GM19452 (cell line): Measurements from ENCODE around the gene PCSK4.
"Not testable (repeated sequence)": the region's sequence is repeated elsewhere in the genome, so short reads cannot be mapped to it uniquely, and the experiment has no call there.

Experiments used
- ATAC-seq: cut with Tn5 transposase; IDR thresholded peaks from one replicate; pipeline ENCODE4 v1.9.1; 2021; ENCODE audit not compliant: unreplicated experiment

PCSK4 gene

GRCh38 chr19:1522838-1523237 is 32.7 kb upstream of the PCSK4 start:
- no peak for ATAC-seq

- no peak for ATAC-seq
Observed at GRCh38 chr19:1522061-1522460, 31.9 kb upstream of the PCSK4 start.

GRCh38 chr19:1521636-1522035 is 31.5 kb upstream of the PCSK4 start:
- no peak for ATAC-seq

GRCh38 chr19:1520203-1520780 is 30.1 kb upstream of the PCSK4 start:
- no peak for ATAC-seq

- not testable (repeated sequence) for ATAC-seq
Observed at GRCh38 chr19:1519802-1520201, 29.7 kb upstream of the PCSK4 start.

- ATAC-seq, result no peak
Observed at GRCh38 chr19:1518471-1518870, 28.3 kb upstream of the PCSK4 start.

- ATAC-seq, result no peak
Observed at GRCh38 chr19:1516395-1516753, 26.2 kb upstream of the PCSK4 start.

GRCh38 chr19:1514986-1515721 is 25.0 kb upstream of the PCSK4 start:
- no peak for ATAC-seq

- no peak for ATAC-seq
Observed at GRCh38 chr19:1514295-1514661, 24.1 kb upstream of the PCSK4 start.

- no peak for ATAC-seq
Observed at GRCh38 chr19:1513499-1514294, 23.5 kb upstream of the PCSK4 start.

- no peak for ATAC-seq
Observed at GRCh38 chr19:1512671-1513498, 22.7 kb upstream of the PCSK4 start, which contains the start of gene ADAMTSL5. Gene ADAMTSL5 (minus strand): TSS chr19:1513019. CDS start chr19:1510943, 2,076 bp downstream.

- no peak for ATAC-seq
Observed at GRCh38 chr19:1511318-1512317, 21.5 kb upstream of the PCSK4 start.

GRCh38 chr19:1510807-1511206 is 20.7 kb upstream of the PCSK4 start:
- no peak for ATAC-seq

- no peak for ATAC-seq
Observed at GRCh38 chr19:1510442-1510806, 20.3 kb upstream of the PCSK4 start.

GRCh38 chr19:1509602-1510441 is 19.7 kb upstream of the PCSK4 start:
- ATAC-seq, result no peak

- no peak for ATAC-seq
Observed at GRCh38 chr19:1508507-1508856, 18.3 kb upstream of the PCSK4 start.

GRCh38 chr19:1507763-1508506 is 17.8 kb upstream of the PCSK4 start:
- ATAC-seq, result no peak

GRCh38 chr19:1507192-1507660 is 17.1 kb upstream of the PCSK4 start:
- ATAC-seq, result no peak
